Chondrocyte (in vitro differentiated cells): Measurements from ENCODE around the gene SH3BP1. TPM values are rescaled to one million over a fixed set of nuclear protein-coding genes. Genes with fewer than 3 reads are reported as not detected.

Source experiments
- DNase-seq: peaks from one replicate; pipeline ENCODE4 v3.0.0; 2021; ENCODE audit warnings: mixed read lengths, low spot score
- H3K27ac Mint-ChIP-seq: one replicate; pipeline ENCODE4 v1.8.0; 2021; ENCODE audit warnings: mild to moderate bottlenecking, moderate library complexity, mixed read lengths; ENCODE audit not compliant: unreplicated experiment
- H3K27me3 Mint-ChIP-seq: 2 replicates; pipeline ENCODE4 v1.8.0; 2021; ENCODE audit warnings: low read depth, mixed read lengths
- H3K36me3 Mint-ChIP-seq: 2 replicates; pipeline ENCODE4 v1.8.0; 2021; ENCODE audit warnings: low read depth, mixed read lengths
- H3K4me1 Mint-ChIP-seq: 2 replicates; pipeline ENCODE4 v1.8.0; 2021; ENCODE audit warnings: low read depth, mild to moderate bottlenecking, mixed read lengths
- H3K4me3 Mint-ChIP-seq: one replicate; pipeline ENCODE4 v1.8.0; 2021; ENCODE audit warnings: mild to moderate bottlenecking, moderate library complexity, mixed read lengths; ENCODE audit not compliant: unreplicated experiment
- H3K9me3 Mint-ChIP-seq: 2 replicates; pipeline ENCODE4 v1.8.0; 2021; ENCODE audit warnings: low read depth, mixed read lengths
- CTCF ChIP-seq: fragments of 200-600 bp; sonication (generic); IDR thresholded peaks from 2 replicates; pipeline ENCODE4 v1.5.0; 2021; ENCODE audit warnings: antibody characterized with exemption, mild to moderate bottlenecking, moderate library complexity
- total RNA-seq: library from RNA; stranded (reverse); gene quantifications from 3 replicates; pipeline ENCODE4 v1.2.1, GENCODE V29; 2021

SH3BP1 gene
- total RNA-seq, 1 donor from 2014 or later, result 2.7 TPM

GRCh38 chr22:37705205-37705604 lies 65.7 kb downstream of the SH3BP1 start:
- Mint-ChIP-seq H3K27me3 (no peaks in the 10 kb centered on the region), H3K27ac (no peak overlapping the region), H3K36me3 (peaks cover 3% of the 10 kb centered on the region), H3K4me3 (no peak overlapping the region), H3K9me3 (no peaks in the 10 kb centered on the region), H3K4me1 (no peaks in the 10 kb centered on the region)
- TF ChIP-seq CTCF, result no peak
- no peak for DNase-seq

Other genes starting within 250 kb of the SH3BP1 start
- 0.65 to 1.2 TPM (median 1.1 TPM) in 3 replicates for gene ELFN2, start 212.2 kb upstream of the SH3BP1 start, total RNA-seq
- gene MFNG, start 153.3 kb upstream of the SH3BP1 start, total RNA-seq, result 1.1 to 2.1 TPM (median 1.2 TPM) in 3 replicates
- 7.0 to 14.2 TPM (median 13.5 TPM) in 3 replicates for gene CARD10, start 120.3 kb upstream of the SH3BP1 start, total RNA-seq
- gene CDC42EP1, start 79.2 kb upstream of the SH3BP1 start, total RNA-seq, result 155 to 167 TPM (median 156 TPM) in 3 replicates
- gene LGALS2, start 59.6 kb upstream of the SH3BP1 start, total RNA-seq, result not detected in 3 replicates
- 32.0 to 35.9 TPM (median 34.8 TPM) in 3 replicates for gene GGA1, start 30.8 kb upstream of the SH3BP1 start, total RNA-seq
- gene PDXP, start 19.1 kb downstream of the SH3BP1 start, total RNA-seq, result 14.8 to 17.2 TPM (median 15.2 TPM) in 3 replicates
- 1,066 to 2,807 TPM (median 2,760 TPM) in 3 replicates for gene LGALS1, start 36.0 kb downstream of the SH3BP1 start, total RNA-seq
- gene NOL12, start 46.7 kb downstream of the SH3BP1 start, total RNA-seq, result 12.1 to 18.7 TPM (median 12.8 TPM) in 3 replicates
- 47.9 to 49.8 TPM (median 49.5 TPM) in 3 replicates for gene TRIOBP, start 57.4 kb downstream of the SH3BP1 start, total RNA-seq
- gene GCAT, start 168.3 kb downstream of the SH3BP1 start, total RNA-seq, result 23.1 to 24.8 TPM (median 23.6 TPM) in 3 replicates
- 0.37 to 0.41 TPM in 2 of 3 replicates, not detected in the other for gene GALR3, start 183.7 kb downstream of the SH3BP1 start, total RNA-seq
- gene ANKRD54, start 204.7 kb downstream of the SH3BP1 start, total RNA-seq, result 17.6 to 17.8 TPM (median 17.7 TPM) in 3 replicates
- 312 to 325 TPM (median 323 TPM) in 3 replicates for gene EIF3L, start 209.8 kb downstream of the SH3BP1 start, total RNA-seq